ENCODE data around the gene OTX1.
A peak's percentile ranks its signal among the peaks of the same experiment; 100 is the strongest.
"Not testable (repeated sequence)": the region's sequence is repeated elsewhere in the genome, so short reads cannot be mapped to it uniquely, and the experiment has no call there.

Gene OTX1

GRCh38 chr2:63059793-63060471 is 9.3 kb downstream of the OTX1 start:
- DNase-seq: no peak

GRCh38 chr2:63060472-63060991 is 9.9 kb downstream of the OTX1 start:
- no peak for DNase-seq

GRCh38 chr2:63064197-63064596 is 13.6 kb downstream of the OTX1 start:
- no peak for DNase-seq

- DNase-seq: no peak
These were observed 14.0 kb downstream of the OTX1 start for GRCh38 chr2:63064661-63065060.

- no peak for DNase-seq
These were observed 15.6 kb downstream of the OTX1 start for GRCh38 chr2:63066265-63066664.

GRCh38 chr2:63066838-63067237 is 16.2 kb downstream of the OTX1 start:
- no peak for DNase-seq

- no peak for DNase-seq
These were observed 21.0 kb downstream of the OTX1 start for GRCh38 chr2:63071664-63072063.

- DNase-seq: no peak
These were observed 23.4 kb downstream of the OTX1 start for GRCh38 chr2:63073994-63074393.

- DNase-seq: not testable (repeated sequence)
These were observed 23.8 kb downstream of the OTX1 start for GRCh38 chr2:63074399-63074798.

GRCh38 chr2:63078852-63079606 is 28.4 kb downstream of the OTX1 start:
- peak; percentile 66 for DNase-seq

GRCh38 chr2:63081404-63081803 is 30.8 kb downstream of the OTX1 start:
- no peak for DNase-seq

GRCh38 chr2:63086687-63087086 is 36.1 kb downstream of the OTX1 start:
- DNase-seq: no peak

- DNase-seq: no peak
These were observed 41.8 kb downstream of the OTX1 start for GRCh38 chr2:63092401-63092800.

GRCh38 chr2:63092857-63093256 is 42.2 kb downstream of the OTX1 start:
- no peak for DNase-seq

- no peak for DNase-seq
These were observed 42.9 kb downstream of the OTX1 start for GRCh38 chr2:63093502-63093901.

- DNase-seq: no peak
These were observed 45.9 kb downstream of the OTX1 start for GRCh38 chr2:63096491-63096890.

GRCh38 chr2:63099032-63099431 is 48.4 kb downstream of the OTX1 start:
- DNase-seq: no peak

GRCh38 chr2:63101954-63102353 is 51.3 kb downstream of the OTX1 start:
- DNase-seq: no peak

- no peak for DNase-seq
These were observed 53.9 kb downstream of the OTX1 start for GRCh38 chr2:63104482-63104881.

Data from islet precursor cell (in vitro differentiated cells).